HG02759 (cell line): Measurements from ENCODE around the gene ESM1.
"Not testable (repeated sequence)": the region's sequence is repeated elsewhere in the genome, so short reads cannot be mapped to it uniquely, and the experiment has no call there.

Experiments used
- ATAC-seq: cut with Tn5 transposase; IDR thresholded peaks from one replicate; pipeline ENCODE4 v1.9.1; 2021; ENCODE audit warnings: mild to moderate bottlenecking, moderate library complexity; ENCODE audit not compliant: unreplicated experiment

Gene ESM1

GRCh38 chr5:54985301-54986268 lies at the start of gene ESM1:
ESM1 (minus strand) TSS chr5:54985593; CDS start chr5:54985517, 76 bp downstream.
- no peak for ATAC-seq

GRCh38 chr5:55033568-55033967 lies 48.2 kb upstream of the ESM1 start:
- ATAC-seq, result no peak

GRCh38 chr5:55031492-55031891 lies 46.1 kb upstream of the ESM1 start:
- no peak for ATAC-seq

- ATAC-seq, result no peak
These were observed 45.4 kb upstream of the ESM1 start for GRCh38 chr5:55030676-55031369.

GRCh38 chr5:55030220-55030619 lies 44.8 kb upstream of the ESM1 start:
- ATAC-seq, result no peak

- no peak for ATAC-seq
These were observed 42.2 kb upstream of the ESM1 start for GRCh38 chr5:55027595-55027994.

- no peak for ATAC-seq
These were observed 37.1 kb upstream of the ESM1 start for GRCh38 chr5:55022450-55022849.

GRCh38 chr5:55021821-55022220 lies 36.4 kb upstream of the ESM1 start:
- ATAC-seq, result no peak

- no peak for ATAC-seq
These were observed 36.0 kb upstream of the ESM1 start for GRCh38 chr5:55021410-55021809.

- not testable (repeated sequence) for ATAC-seq
These were observed 24.8 kb upstream of the ESM1 start for GRCh38 chr5:55010149-55010548.

- ATAC-seq, result no peak
These were observed 19.3 kb upstream of the ESM1 start for GRCh38 chr5:55004729-55005128.

GRCh38 chr5:55003432-55004065 lies 18.2 kb upstream of the ESM1 start:
- no peak for ATAC-seq

GRCh38 chr5:55002166-55002565 lies 16.8 kb upstream of the ESM1 start:
- not testable (repeated sequence) for ATAC-seq

- ATAC-seq, result no peak
These were observed 11.7 kb upstream of the ESM1 start for GRCh38 chr5:54997081-54997480.

- ATAC-seq, result no peak
These were observed 11.1 kb upstream of the ESM1 start for GRCh38 chr5:54996466-54996865.

- ATAC-seq, result no peak
These were observed 9.8 kb upstream of the ESM1 start for GRCh38 chr5:54995168-54995567.

- no peak for ATAC-seq
These were observed 9.2 kb upstream of the ESM1 start for GRCh38 chr5:54994628-54995027.

- ATAC-seq, result no peak
These were observed 7.9 kb upstream of the ESM1 start for GRCh38 chr5:54993318-54993717.

GRCh38 chr5:54991416-54991815 lies 6.0 kb upstream of the ESM1 start:
- ATAC-seq, result no peak

GRCh38 chr5:54990841-54991258 lies 5.5 kb upstream of the ESM1 start:
- no peak for ATAC-seq

- no peak for ATAC-seq
These were observed 3.4 kb upstream of the ESM1 start for GRCh38 chr5:54988817-54989216.
